ENCODE data around the gene FOXA2. TPM values are rescaled to one million over a fixed set of nuclear protein-coding genes. Genes with fewer than 3 reads are reported as not detected.

FOXA2 gene
- total RNA-seq, 2 donors from 2014 or later, result 42.5 to 63.3 TPM

DNA sequence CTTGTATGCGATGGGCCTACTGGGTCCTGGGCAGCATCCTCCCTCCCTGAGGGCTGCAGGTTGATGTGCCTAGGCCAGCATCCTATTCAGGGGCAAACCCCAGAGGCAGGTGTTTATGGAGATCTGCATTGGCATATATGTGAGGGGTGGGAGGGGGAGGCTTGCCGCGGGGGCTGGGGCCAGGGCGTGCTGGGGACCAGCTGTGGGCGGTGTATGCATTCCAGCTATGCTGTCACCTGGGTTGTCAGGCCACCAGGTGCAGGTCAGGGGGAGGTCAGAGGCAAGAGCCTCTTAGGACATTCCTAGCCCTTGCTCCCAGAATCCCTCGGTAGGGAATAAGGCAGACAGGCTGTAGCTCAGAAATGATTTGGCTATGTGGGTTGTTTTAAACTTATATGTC is 11.9 kb downstream of the FOXA2 start:
- Histone ChIP-seq H3K36me3 (replicated peaks in 1 of 2; ENCODE audit: insufficient read depth in 1 of 2, low read depth in 2 of 2) (no peaks in the 10 kb centered on the region), H3K9me3 (no peaks in the 10 kb centered on the region), H3K4me3 (no peak overlapping the region), H3K4me1 (peaks cover 77% of the 10 kb centered on the region), H3K27me3 (no peaks in the 10 kb centered on the region), H3K27ac (peak overlapping the region; percentile 90 to 99 (median 98))
- TF ChIP-seq POLR2A (IDR thresholded peaks at IDR 0.05), result no peak
- TF ChIP-seq, protein P1, sequence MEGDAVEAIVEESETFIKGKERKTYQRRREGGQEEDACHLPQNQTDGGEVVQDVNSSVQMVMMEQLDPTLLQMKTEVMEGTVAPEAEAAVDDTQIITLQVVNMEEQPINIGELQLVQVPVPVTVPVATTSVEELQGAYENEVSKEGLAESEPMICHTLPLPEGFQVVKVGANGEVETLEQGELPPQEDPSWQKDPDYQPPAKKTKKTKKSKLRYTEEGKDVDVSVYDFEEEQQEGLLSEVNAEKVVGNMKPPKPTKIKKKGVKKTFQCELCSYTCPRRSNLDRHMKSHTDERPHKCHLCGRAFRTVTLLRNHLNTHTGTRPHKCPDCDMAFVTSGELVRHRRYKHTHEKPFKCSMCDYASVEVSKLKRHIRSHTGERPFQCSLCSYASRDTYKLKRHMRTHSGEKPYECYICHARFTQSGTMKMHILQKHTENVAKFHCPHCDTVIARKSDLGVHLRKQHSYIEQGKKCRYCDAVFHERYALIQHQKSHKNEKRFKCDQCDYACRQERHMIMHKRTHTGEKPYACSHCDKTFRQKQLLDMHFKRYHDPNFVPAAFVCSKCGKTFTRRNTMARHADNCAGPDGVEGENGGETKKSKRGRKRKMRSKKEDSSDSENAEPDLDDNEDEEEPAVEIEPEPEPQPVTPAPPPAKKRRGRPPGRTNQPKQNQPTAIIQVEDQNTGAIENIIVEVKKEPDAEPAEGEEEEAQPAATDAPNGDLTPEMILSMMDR (IDR thresholded peaks at IDR 0.05), result no peak
- ATAC-seq, result no peak
- intact Hi-C loops (cut with DNase I), result no loop called here
- 22 to 31% methylated on average over 1 to 6 of the region's 6 CpGs for WGBS, 2 donors
- DNase-seq, result no peak

DNA sequence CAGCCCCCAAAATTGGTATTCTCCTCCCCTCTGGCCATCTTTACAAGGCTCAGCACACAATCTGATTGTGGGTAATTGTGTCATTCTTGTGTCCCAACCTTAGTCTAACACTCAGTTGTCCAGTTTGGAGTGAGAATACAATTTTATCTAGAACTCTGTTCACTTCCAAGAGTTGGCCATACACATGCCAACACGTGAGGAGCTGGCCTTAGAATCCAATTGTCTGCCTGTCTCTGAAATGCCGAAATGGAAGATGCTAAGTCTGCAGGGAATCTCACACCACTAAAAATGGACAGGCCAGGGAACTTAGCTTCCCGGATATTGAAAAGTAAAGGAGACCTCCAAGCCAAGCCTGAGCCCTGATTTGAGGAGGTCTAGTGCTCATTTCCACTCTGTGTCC is 12.3 kb downstream of the FOXA2 start:
- Histone ChIP-seq H3K9me3 (no peaks in the 10 kb centered on the region), H3K4me1 (peaks cover 82% of the 10 kb centered on the region), H3K4me3 (no peak overlapping the region), H3K27ac (peak overlapping the region; percentile 90 to 99 (median 98)), H3K27me3 (no peaks in the 10 kb centered on the region), H3K36me3 (replicated peaks in 1 of 2; ENCODE audit: insufficient read depth in 1 of 2, low read depth in 2 of 2) (no peaks in the 10 kb centered on the region)
- WGBS, 2 donors, result 29 to 34% methylated on average over 3 of the region's 3 CpGs
- DNase-seq (no peak), ATAC-seq (no peak)
- intact Hi-C loops (cut with DNase I), result no loop called here
- no peak for TF ChIP-seq POLR2A (IDR thresholded peaks at IDR 0.05)
- TF ChIP-seq, protein P1 (IDR thresholded peaks at IDR 0.05), result no peak

DNA sequence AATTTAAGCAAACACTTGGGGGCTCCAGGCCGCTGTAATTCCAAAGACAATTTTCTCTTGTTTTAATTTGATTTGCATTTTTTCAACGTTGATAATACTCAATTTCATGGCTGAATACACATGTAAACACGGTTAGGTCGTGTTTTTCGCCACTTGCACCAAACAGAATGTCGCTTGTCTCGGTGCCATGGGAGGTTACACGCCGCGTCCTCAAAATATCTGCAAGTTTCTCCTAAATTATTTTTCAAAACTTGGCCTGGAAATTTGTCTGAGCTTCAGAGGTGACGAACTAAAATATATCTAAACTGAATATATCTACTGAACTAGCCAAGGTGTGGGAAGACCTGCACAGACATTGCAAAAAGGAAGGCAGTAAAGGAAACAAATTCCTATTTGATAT is 15.0 kb downstream of the FOXA2 start:
- TF ChIP-seq, protein P1 (IDR thresholded peaks at IDR 0.05), result no peak
- TF ChIP-seq POLR2A (IDR thresholded peaks at IDR 0.05), result no peak
- peak overlapping the region; percentile 68 to 99 (median 98) for H3K27ac ChIP-seq
- ATAC-seq (no peak), DNase-seq (peak in 1 of 4 donors; percentile 31)
- peak overlapping the region in 1 of 2 donors; percentile 17 for H3K4me3 ChIP-seq
- WGBS, 2 donors, result 10 to 18% methylated on average over 11 of the region's 11 CpGs
- H3K4me1 ChIP-seq, result peaks cover 72% of the 10 kb centered on the region
- no peaks in the 10 kb centered on the region for H3K9me3 ChIP-seq
- intact Hi-C loops (cut with DNase I), result loop anchor here (10.0 kb wide), 1 partner anchor 75 kb away; no protein-coding TSS in a partner anchor
- no peaks in the 10 kb centered on the region for H3K27me3 ChIP-seq
- H3K36me3 ChIP-seq (replicated peaks in 1 of 2; ENCODE audit: insufficient read depth in 1 of 2, low read depth in 2 of 2), result no peaks in the 10 kb centered on the region

DNA sequence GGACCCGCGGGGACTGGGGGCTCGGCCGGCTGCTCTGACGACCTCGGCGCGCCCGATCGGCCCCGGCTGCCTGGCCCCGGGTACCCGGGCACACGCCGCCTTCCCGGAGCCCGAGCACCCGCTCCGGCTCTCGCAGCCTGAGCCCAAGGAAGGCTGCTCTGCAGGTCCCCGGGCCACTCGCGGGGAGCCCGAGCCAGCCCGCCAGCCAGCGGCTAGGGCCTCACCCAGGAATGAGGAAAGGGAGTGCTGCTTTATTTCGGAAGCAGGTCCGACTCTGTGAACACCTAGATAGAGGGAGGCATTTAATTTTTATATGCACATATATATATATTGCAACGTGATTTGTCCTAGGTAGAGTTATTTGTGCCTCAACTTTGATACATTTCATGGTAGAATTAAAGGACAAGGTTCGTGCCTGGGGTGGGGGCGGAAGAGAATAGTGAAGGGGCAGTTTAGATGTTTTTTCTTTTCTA is 15.5 kb downstream of the FOXA2 start:
- 1 to 3% methylated on average over 10 to 24 of the region's 31 CpGs for WGBS, 2 donors
- TF ChIP-seq POLR2A (IDR thresholded peaks at IDR 0.05), result no peak
- TF ChIP-seq, protein P1 (IDR thresholded peaks at IDR 0.05), result no peak
- Histone ChIP-seq H3K36me3 (replicated peaks in 1 of 2; ENCODE audit: insufficient read depth in 1 of 2, low read depth in 2 of 2) (no peaks in the 10 kb centered on the region), H3K27ac (peak overlapping the region; percentile 68 to 99 (median 98)), H3K27me3 (no peaks in the 10 kb centered on the region), H3K4me3 (peak overlapping the region; percentile 2 to 17), H3K4me1 (peaks cover 74% of the 10 kb centered on the region), H3K9me3 (no peaks in the 10 kb centered on the region)
- intact Hi-C loops (cut with DNase I), result loop anchor here (10.0 kb wide), 1 partner anchor 74 kb away; no protein-coding TSS in a partner anchor
- DNase-seq (peak; percentile 38 to 52 (median 48)), ATAC-seq (peak; percentile 54)
